Fibroblast of the aortic adventitia (primary cell): ENCODE measurements around the gene KRT37. TPM values are rescaled to one million over a fixed set of nuclear protein-coding genes. Genes with fewer than 3 reads are reported as not detected.
"Not testable (repeated sequence)": the region's sequence is repeated elsewhere in the genome, so short reads cannot be mapped to it uniquely, and the experiment has no call there.

ENCODE experiments used
- DNase-seq: peaks from one replicate; pipeline ENCODE4 v3.0.0-alpha.2; 2010; ENCODE audit warnings: low read depth
- H3K4me3 ChIP-seq: 2 replicates; pipeline ENCODE4 v1.5.1; 2011; ENCODE audit warnings: low read depth, mild to moderate bottlenecking, control low read depth, low read length, moderate library complexity
- CTCF ChIP-seq: IDR thresholded peaks from 2 replicates; pipeline ENCODE4 v1.5.1; 2011; ENCODE audit warnings: mild to moderate bottlenecking, low read length, control low read depth, inconsistent platforms; ENCODE audit not compliant: insufficient read depth
- total RNA-seq: library from RNA; depleted of rRNA; stranded (reverse); fragments of >200 nt; gene quantifications from 2 replicates; pipeline ENCODE4 v1.2.3, GENCODE V29; 2012; ENCODE audit warnings: low replicate concordance

KRT37 gene
- total RNA-seq, 1 donor: not detected

DNA sequence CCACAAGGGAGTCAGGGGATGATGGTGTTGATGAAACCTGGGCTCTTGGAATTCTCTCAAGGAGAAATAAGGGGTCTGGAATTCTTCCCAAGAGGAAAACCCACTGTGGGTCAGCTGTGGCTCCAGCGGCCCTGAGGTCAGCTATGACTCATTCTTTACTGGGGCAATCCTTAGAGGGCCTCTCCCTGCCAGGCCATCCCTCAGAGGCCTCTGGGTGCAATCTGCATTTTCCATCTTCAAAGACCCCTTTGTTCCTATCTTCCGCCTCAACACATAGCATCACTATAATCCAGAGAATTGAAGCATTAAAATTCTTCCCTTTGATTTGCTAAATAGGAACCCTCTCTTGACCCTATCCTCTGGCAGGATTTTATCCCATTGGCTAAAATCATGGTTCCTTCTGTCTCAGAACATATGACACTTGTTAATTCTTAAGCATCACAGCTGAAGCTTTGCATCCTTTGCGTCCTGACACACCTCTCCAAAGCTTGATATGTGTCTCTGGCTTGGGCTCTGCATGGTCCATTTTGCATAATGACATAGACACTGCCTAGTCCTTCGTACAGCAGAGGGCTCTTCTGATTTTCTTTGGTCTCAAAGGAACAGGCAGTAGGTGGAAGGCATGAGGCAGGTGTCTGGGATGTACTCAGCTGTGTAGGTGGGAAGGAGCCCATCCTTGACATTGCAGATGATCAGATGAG is 4.4 kb upstream of the KRT37 start:
- DNase-seq: no peak
- H3K4me3 ChIP-seq: no peak overlapping the region
- no peak for TF ChIP-seq CTCF

DNA sequence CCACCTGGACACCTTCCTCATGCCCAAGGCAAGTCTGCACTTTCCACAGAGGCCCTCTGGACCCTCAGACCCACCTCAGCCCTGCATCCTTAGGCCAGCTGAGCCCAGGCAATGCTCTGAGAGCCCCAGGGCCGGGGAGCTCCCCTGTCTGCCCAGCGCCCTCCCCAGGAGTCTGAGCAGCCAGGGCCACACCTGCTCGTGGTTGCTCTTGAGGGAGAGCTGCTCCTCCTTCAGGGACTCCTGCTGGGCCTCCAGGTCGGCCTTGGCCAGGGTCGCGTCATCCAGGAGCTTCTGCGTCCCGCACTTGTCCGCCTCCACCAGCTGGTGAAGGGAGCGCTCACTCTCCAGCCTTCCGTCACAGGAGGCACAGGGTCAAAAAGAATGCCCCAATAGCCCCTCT is 1.8 kb downstream of the KRT37 start:
- H3K4me3 ChIP-seq, DNase-seq: not testable (repeated sequence)

DNA sequence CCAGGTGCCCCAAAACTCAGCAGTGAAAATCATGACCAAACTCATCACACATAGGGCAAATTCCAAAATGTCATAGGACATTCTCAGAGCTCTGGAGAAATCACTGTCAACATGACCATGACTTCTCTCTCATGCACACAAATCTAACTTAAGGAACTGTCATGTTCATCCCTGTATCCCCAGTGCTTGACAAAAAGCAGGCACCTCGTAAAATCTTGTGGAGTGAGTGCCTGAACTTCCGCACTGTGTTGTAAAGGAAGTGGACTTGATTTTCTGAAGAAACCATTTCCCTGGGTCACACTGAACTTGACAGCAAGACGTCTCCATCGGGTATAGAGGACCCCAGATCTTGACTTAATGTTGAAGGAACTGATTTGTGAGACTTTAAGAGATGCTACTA is 2.8 kb downstream of the KRT37 start:
- no peak overlapping the region for H3K4me3 ChIP-seq
- DNase-seq: no peak
- no peak for TF ChIP-seq CTCF

- no peak for TF ChIP-seq CTCF
- DNase-seq: no peak
These were observed 3.3 kb downstream of the KRT37 start for GRCh38 chr17:41421116-41421515.

DNA sequence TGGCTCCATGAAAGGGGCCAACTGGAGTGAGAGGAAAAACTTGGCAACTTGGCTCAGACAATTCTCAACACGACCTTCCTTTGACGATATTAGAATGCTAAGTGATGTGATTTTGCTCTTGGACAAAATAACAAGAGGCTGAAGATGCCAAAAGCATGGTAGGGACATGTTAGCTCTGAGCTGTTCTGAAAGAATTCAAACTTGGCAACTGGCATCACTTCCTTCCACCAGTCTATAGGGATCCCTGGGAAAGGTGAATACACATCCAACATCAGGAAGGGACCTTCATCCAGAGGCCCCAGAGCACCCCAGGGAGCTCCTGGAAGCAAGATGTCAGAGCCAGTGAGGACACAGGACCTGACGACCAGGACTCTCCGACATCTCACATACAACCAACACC is 4.3 kb downstream of the KRT37 start:
- no peak overlapping the region for H3K4me3 ChIP-seq
- DNase-seq: peak; percentile 51
- no peak for TF ChIP-seq CTCF

More at GRCh38 chr17:41421116-41421515, 3.3 kb downstream of the KRT37 start:
- H3K4me3 ChIP-seq: no peak overlapping the region

GRCh38 chr17:41419716-41420115 is 4.7 kb downstream of the KRT37 start:
- no peak overlapping the region for H3K4me3 ChIP-seq
- TF ChIP-seq CTCF: no peak
- no peak for DNase-seq

DNA sequence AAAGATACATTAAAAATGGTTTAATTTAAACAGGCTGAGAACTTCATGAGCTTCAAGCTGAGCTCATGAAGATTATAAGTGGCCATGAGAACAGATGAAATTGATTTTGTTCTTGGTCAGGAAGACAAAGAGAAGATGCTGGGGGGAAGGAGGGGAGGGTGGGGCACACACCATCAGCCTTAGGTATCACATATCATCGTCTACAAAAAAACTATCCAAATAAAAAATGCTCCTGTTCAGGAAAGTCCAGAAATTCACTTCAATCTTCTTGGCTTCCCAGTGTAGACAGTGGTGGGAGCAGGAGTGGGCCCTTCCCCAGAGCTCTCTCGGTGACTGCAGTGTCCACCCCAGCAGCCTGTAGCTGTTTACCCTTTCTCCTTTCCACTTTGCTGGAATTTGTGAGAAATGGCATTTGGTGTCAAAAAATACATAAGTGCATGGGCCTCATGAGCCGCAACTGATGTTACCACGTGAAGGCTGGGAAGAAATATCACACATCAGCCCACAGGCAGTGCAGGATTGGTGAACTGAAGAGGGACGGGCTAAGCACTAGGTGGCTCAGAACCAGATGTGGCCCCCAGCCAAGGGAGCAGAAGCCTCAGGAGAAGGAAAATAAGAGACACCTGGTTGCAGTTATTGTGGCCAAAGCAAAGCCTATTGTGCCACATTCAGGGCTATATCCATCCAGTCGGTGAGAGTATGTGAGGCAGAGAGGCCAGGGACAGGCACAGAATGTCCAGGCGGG is 6.1 kb downstream of the KRT37 start:
- no peak for TF ChIP-seq CTCF
- H3K4me3 ChIP-seq: no peak overlapping the region
- no peak for DNase-seq
